ENCODE results near the gene DPP6. TPM values are rescaled to one million over a fixed set of nuclear protein-coding genes. Genes with fewer than 3 reads are reported as not detected.

The DPP6 gene
- total and polyA plus RNA-seq, 9 donors, result 0.22 to 3.9 (median 1.3) TPM; not detected in 1

- Histone ChIP-seq H3K4me3 (no peak overlapping the region), H3K27me3 (no peaks in the 10 kb centered on the region), H3K4me1 (ENCODE audit: insufficient read depth) (no peaks in the 10 kb centered on the region), H3K36me3 (no peaks in the 10 kb centered on the region), H3K9me3 (no peaks in the 10 kb centered on the region), H3K27ac (no peak overlapping the region)
- 10 to 24% (median 14%) methylated on average over 5 of the region's 5 CpGs for WGBS, 3 donors
- DNase-seq, result no peak
- TF ChIP-seq POLR2A (IDR thresholded peaks at IDR 0.05) (no peak), EP300 (IDR thresholded peaks at IDR 0.05) (no peak)
- TF ChIP-seq, protein P1, sequence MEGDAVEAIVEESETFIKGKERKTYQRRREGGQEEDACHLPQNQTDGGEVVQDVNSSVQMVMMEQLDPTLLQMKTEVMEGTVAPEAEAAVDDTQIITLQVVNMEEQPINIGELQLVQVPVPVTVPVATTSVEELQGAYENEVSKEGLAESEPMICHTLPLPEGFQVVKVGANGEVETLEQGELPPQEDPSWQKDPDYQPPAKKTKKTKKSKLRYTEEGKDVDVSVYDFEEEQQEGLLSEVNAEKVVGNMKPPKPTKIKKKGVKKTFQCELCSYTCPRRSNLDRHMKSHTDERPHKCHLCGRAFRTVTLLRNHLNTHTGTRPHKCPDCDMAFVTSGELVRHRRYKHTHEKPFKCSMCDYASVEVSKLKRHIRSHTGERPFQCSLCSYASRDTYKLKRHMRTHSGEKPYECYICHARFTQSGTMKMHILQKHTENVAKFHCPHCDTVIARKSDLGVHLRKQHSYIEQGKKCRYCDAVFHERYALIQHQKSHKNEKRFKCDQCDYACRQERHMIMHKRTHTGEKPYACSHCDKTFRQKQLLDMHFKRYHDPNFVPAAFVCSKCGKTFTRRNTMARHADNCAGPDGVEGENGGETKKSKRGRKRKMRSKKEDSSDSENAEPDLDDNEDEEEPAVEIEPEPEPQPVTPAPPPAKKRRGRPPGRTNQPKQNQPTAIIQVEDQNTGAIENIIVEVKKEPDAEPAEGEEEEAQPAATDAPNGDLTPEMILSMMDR (IDR thresholded peaks at IDR 0.05), result no peak
- intact Hi-C loops (cut with DNase I), result no loop called here
Observed at GRCh38 chr7:154503962-154504550, 451.9 kb downstream of the DPP6 start.

DNA sequence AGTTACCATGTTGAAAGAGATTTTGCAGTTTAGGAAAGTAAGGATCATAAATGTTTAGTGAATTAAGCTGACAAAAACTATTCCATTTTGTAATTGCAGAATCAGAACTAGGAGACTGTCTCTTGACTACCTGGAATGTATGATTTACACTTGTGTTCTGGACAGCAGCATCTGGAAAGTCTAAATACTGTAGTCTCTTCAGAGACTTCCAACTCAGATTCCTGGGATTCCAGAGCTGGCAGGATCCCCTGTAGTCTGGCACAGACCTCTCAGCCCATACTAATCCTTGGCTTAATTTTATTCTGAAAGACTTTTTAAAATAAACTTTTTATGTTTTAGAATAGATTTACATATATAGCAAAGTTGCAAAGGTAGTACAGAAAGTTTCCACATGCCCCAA, 452.7 kb downstream of the DPP6 start:
- TF ChIP-seq, protein P1 (IDR thresholded peaks at IDR 0.05), result no peak
- TF ChIP-seq POLR2A (IDR thresholded peaks at IDR 0.05), result no peak
- TF ChIP-seq EP300 (IDR thresholded peaks at IDR 0.05), result no peak
- Histone ChIP-seq H3K27me3 (no peaks in the 10 kb centered on the region), H3K36me3 (no peaks in the 10 kb centered on the region), H3K4me1 (ENCODE audit: insufficient read depth) (no peaks in the 10 kb centered on the region), H3K9me3 (no peaks in the 10 kb centered on the region), H3K27ac (no peak overlapping the region), H3K4me3 (no peak overlapping the region)
- intact Hi-C loops (cut with DNase I), result no loop called here
- DNase-seq, result no peak

- no peaks in the 10 kb centered on the region for H3K36me3 ChIP-seq
- H3K27ac ChIP-seq, result no peak overlapping the region
- H3K27me3 ChIP-seq, result no peaks in the 10 kb centered on the region
- H3K4me3 ChIP-seq, result no peak overlapping the region
- H3K4me1 ChIP-seq (ENCODE audit: insufficient read depth), result no peaks in the 10 kb centered on the region
- TF ChIP-seq POLR2A (IDR thresholded peaks at IDR 0.05) (no peak), EP300 (IDR thresholded peaks at IDR 0.05) (no peak)
- TF ChIP-seq, protein P1 (IDR thresholded peaks at IDR 0.05), result no peak
- DNase-seq, result no peak
- intact Hi-C loops (cut with DNase I), result no loop called here
- 30 to 51% (median 38%) methylated on average over 4 of the region's 4 CpGs for WGBS, 3 donors
- H3K9me3 ChIP-seq, result no peaks in the 10 kb centered on the region
Observed at GRCh38 chr7:154505362-154505761, 453.2 kb downstream of the DPP6 start.

- TF ChIP-seq, protein P1 (IDR thresholded peaks at IDR 0.05), result no peak
- H3K36me3 ChIP-seq, result no peaks in the 10 kb centered on the region
- no peak overlapping the region for H3K27ac ChIP-seq
- no peak overlapping the region for H3K4me3 ChIP-seq
- H3K9me3 ChIP-seq, result no peaks in the 10 kb centered on the region
- 61 to 82% (median 77%) methylated on average over 3 of the region's 3 CpGs for WGBS, 3 donors
- no peaks in the 10 kb centered on the region for H3K4me1 ChIP-seq (ENCODE audit: insufficient read depth)
- intact Hi-C loops (cut with DNase I), result no loop called here
- H3K27me3 ChIP-seq, result no peaks in the 10 kb centered on the region
- DNase-seq, result no peak
Observed at GRCh38 chr7:154509192-154509591, 457.0 kb downstream of the DPP6 start.

Measured in ovary (tissue), 9 donors.